GM19328 (cell line): Measurements from ENCODE around the gene ADGRG2.

Experiments
- ATAC-seq: cut with Tn5 transposase; IDR thresholded peaks from one replicate; pipeline ENCODE4 v1.9.1; 2021; ENCODE audit warnings: mild to moderate bottlenecking, moderate library complexity; ENCODE audit not compliant: unreplicated experiment

The ADGRG2 gene, protein sequence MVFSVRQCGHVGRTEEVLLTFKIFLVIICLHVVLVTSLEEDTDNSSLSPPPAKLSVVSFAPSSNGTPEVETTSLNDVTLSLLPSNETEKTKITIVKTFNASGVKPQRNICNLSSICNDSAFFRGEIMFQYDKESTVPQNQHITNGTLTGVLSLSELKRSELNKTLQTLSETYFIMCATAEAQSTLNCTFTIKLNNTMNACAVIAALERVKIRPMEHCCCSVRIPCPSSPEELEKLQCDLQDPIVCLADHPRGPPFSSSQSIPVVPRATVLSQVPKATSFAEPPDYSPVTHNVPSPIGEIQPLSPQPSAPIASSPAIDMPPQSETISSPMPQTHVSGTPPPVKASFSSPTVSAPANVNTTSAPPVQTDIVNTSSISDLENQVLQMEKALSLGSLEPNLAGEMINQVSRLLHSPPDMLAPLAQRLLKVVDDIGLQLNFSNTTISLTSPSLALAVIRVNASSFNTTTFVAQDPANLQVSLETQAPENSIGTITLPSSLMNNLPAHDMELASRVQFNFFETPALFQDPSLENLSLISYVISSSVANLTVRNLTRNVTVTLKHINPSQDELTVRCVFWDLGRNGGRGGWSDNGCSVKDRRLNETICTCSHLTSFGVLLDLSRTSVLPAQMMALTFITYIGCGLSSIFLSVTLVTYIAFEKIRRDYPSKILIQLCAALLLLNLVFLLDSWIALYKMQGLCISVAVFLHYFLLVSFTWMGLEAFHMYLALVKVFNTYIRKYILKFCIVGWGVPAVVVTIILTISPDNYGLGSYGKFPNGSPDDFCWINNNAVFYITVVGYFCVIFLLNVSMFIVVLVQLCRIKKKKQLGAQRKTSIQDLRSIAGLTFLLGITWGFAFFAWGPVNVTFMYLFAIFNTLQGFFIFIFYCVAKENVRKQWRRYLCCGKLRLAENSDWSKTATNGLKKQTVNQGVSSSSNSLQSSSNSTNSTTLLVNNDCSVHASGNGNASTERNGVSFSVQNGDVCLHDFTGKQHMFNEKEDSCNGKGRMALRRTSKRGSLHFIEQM

DNA sequence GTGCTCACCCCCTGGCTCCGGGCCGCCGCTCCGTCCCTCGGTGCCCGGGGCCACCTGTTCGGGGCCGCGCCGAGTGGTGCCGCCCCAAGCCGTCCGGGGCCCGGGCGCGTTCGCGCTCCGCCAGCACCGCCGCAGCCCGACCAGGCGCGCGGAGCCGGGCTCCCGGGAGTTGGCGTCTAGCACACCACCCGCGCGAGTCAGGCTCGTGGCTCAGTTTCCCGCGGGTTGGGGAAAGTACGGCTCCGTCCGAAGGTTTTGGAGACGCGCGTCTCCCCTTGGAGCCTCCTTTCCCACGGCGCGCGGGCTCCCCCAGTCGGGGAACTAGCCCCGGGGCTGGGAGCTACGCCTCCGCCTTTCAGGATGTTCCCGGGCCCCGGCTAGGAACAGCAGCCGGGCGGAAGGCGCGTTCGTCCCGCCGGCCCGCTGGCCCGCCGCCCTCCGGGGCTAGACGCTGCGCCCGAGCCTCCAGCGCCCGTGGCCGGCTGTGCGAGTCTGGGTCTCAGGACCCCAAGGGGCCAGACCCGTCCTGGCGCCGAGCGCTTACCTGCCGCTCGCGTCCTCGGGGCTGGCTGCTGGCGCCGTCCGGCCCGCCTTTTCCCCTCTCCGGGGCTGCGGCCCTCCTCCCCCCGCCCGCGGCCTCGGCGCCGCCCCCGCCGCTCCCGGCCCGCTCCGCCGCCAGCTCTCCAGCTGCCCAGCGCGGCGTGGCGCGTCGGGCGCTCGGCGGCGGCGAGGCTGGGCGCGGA, at the start of gene ADGRG2:
ADGRG2 (minus strand) TSS at position 571 of the 743 bp plus-strand sequence. CDS start 53,634 bp downstream, outside the sequence.
- no peak for ATAC-seq

DNA sequence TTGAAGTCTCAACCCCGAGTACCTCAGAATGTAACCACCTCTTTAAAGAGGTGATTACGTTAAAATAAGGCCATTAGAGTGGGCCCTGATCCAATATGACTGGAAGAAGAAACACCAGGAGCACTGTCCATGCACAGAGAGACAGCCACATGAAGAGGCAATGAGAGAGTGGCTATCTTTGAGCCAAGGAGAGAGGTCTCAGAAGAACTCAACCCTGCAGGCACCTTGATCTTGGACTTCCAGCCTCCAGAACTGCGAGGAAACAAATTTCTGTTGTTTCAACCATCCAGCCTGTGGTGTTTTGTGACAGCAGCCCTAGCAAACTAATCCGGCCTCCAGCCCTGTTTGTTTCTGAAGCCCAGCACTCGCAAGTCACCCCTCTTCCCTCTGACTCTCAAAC, 46.3 kb upstream of the ADGRG2 start:
- ATAC-seq: no peak

DNA sequence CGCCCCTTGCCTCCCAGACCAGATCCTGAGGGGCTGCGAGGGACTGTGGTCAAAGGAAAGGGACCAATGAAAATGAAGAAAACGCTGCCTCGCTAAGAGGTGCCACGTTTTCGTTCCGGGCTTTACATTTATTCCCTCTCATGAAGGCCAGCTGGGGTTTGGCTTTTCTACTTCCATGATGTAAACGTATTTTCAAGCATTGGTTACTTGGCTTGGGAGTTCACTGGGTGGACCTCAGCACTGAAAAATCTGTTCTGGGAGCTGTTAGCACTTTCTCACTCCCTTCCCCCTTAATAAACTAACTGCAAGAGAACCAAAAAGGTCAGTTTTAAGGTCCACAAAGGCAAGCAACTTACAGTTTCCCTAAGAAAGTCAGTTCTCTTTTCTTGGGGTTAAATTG, 40.6 kb upstream of the ADGRG2 start:
- no peak for ATAC-seq

DNA sequence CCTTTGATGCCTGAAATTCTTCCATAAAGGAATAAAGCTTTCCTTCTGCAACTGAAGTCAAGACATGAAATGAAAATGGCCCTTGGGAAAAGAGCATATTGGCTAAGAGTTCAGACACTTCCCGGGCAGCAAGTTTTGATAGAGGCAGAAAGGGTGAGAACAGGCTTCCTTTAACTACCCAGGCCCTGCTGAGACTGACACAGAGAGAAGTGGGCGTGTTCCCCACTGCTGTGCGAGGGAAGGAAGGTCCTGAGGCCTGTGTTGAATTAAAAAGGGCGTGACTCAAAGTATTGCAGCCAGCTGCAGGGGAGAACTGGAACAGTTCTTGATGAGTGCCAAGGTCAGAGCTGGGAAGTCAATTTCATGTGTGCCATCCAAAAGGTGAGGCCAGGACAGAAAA, 33.9 kb upstream of the ADGRG2 start:
- no peak for ATAC-seq

DNA sequence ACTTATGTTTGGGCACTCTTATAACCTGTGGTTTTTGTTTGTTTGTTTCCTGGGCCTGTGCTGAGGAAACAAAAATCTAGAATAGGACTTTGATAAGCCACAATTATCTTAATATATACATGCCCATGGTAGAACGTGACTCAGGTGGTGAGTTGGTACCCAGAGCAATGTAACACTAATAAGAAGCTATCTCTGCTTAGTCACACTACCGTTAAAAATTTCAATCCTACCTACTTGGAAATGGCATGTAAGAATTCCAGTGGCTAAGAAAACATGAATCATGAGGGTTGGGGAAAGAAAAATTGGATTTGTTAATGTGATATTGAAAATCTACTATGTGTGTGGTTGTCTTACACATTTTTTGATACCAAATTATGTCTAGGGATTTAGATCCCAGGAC, 30.5 kb upstream of the ADGRG2 start:
- ATAC-seq: no peak

DNA sequence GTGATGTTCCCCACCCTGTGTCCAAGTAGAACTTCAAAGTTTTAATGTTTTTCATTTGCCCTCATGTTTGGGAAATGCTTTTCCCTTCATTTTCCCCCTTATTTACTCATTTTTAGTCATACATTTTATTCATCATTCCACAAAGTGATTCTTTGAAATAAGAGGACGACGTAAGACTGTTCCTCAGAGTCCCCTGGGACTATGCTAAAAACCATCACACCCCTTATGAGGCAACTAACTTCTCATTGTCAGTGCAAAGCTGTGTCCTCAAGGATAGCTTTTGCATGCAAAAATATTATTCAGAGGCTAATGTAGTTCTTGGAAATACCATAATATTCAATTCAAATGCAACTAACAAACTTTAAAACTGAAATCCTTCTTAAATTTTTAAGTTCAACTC, 14.8 kb upstream of the ADGRG2 start:
- ATAC-seq: no peak

DNA sequence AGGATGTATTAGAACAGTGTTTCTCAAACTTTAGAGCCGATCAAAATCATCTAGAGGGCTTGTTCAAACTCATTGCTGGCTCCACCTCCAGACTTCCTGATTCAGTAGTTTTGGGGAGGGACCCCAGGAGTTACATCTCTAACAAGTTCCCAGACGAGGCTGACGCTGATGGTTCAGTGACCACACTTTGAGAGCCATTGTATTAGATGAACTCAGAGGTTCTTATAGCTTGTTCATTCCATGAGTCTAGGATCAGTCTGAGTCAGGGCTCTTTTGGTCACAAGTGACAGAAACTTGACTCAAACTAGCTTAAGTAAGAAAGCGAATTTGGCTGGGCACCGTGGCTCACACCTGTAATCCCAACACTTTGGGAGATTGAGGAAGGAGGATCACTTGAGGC, 11.5 kb upstream of the ADGRG2 start:
- no peak for ATAC-seq

DNA sequence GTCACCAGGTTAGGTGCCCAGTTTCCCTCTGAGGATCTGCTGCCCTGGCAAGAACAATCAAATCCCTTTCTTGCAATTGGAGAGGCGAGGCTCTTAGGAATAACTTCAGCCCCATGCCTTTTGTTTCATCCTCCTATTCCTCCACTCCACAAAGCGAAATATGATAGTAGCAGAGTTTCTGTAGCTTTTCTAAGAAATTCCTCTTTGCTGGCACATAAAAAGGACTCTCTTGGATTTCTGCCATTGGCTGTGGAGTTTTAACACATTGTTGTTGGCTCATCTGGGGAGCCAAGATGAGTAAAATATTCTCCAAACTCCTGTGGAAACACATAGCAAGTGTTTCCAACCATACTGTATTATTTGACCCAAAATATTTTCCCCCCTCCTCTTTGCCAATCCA, 11.0 kb upstream of the ADGRG2 start:
- no peak for ATAC-seq

DNA sequence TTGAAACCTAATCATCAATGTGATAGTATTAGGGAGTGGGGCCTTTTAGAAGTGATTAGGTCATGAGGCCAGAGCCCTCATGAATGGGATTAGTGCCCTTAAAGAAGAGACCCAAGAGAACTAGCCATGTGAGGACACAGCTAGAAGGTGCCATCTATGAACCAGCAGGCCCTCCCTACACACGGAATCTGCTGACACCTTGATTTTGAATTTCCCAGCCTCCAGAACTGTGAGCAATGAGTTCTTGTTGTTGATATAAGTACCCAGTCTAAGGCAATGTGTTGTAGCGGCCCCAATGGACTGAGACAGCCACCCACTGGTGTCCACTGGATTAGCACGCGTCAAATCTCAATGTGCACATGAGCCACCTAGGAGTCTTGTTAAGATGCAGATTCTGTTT, 8.4 kb upstream of the ADGRG2 start:
- no peak for ATAC-seq

DNA sequence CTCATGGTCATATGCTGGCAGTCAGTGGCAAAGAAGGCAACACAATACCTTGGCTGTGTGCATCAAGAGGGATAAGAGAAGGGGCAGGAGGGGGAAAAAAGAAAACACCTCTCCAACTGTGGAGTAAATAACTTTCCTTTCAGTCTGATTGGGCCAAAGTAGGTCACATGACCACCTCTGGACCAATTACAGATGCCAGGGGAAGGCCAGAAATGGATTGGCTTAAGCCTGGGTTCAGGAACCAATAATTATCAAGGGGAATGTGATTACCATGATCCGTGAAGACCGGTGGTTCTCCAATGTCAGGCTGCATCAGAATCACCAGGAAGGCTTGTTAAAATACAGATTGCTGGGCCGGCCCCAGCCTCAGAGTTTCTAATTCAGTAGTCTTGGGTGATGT, 7.4 kb upstream of the ADGRG2 start:
- ATAC-seq: no peak

DNA sequence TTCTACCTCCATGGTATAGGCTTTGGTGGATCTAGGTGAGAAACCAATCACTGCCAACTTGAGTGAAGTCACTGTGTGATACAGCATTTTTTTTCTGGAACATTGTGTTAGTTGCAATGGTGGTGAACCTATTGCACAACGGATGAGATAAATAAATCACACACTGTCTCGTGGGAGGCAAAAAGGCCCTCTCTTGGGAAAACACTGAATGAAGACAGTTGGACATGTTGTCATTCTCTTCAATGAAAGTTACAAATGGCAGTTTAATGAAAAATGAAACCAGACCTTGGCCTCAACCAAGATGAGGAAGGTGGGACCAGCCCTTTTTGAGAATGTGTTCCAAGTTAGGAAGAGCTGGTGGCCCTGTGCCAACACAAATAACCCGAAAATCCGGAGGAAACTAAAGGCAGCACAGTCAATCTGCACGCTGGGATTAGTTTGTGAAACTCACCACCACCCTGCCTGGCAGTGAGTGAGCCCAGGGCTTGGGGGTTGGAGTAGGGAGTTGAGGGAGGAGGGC, 5.4 kb upstream of the ADGRG2 start:
- ATAC-seq: no peak

DNA sequence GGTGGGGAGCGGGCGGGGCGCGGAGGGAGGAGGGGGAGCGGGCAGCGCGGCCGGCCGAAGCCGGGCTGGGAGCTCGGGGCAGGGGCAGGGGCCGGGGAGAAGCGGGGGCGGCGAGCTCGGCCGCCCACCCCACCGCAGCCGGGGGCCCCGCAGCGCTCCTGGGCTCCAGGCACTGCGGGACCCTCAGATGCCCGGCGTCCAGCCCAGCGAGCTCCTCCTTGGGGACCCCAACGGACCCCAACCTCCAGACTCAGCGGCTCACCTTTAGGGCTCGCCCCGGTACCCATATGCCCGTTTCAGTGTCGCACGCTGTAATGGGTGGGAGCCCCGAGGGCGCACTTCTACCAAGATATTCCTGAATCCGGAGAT, 357 bp upstream of the ADGRG2 start:
- no peak for ATAC-seq

DNA sequence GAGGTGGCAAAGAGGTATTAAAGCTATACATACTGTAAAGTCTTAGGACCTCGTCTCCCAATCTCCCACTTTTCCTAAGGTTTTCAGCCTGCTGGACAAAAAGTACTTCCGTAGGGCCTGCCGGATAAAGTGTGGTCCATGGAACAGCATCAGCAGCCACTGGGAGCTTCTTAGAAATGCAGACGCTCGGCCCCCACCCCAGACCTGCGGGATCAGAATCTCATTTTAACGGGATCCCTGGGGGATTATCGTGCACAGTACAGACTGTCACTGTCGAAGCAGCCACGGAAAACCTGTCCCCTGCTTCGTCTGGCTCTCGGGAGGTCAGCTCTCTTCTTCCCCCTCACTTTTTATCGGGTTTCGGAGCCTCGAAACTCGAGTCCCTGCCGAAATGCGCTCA, 802 bp downstream of the ADGRG2 start:
- no peak for ATAC-seq

DNA sequence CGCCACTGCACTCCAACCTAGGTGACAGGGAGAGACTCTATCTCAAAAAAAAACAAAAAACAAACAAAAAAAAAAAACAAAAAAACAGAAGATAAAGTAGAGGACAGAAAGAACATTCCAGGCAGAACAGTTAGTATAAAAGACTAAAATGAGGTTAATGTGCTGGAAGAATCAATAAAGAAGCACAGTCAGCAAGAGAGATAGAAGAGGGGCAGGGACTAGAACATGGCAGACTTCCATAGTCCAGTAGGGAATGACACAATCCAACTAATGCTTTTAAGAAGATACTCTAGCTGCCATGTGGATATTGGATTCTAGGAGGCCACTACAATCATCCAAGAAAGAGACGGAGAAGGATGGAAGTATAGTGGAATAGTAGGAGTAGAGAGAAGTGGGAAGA, 11.6 kb downstream of the ADGRG2 start:
- ATAC-seq: no peak

DNA sequence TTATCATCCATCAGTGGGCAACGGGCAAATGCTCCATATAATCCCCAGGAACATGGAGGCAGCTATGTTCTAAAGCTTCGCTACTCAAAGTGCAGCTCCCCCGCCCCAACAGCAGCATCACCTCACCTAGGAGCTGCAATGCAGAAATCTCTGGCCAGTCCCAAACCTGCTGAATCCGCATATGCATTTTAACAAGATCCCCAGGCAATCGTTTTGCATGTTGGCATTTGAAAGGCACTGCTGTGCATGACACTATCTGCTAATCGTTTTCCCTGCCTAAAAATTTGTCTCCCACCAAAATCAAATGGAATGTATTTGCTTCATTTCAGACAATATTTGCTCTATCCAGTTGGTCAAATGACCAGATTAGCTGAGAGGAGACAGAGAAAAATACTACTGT, 15.2 kb downstream of the ADGRG2 start:
- no peak for ATAC-seq

DNA sequence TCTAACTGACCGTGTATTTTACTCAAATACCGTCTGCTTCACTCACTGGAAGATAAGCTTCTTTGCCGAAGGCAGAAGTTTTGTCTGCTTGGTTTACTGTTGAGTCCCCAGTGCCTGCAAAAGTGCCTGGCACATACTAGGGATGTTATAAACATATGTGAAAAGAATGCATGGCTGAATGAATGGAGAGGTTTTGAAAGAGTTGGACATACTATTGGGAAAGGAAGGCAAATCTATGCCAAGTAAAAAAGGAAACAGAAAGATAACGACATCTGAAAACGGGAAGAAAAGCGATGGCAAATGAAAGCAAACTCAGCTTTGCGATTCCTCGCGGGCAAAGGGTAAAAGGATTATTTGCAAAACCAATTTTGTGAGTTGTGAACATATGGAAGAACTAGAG, 21.7 kb downstream of the ADGRG2 start:
- ATAC-seq: no peak

DNA sequence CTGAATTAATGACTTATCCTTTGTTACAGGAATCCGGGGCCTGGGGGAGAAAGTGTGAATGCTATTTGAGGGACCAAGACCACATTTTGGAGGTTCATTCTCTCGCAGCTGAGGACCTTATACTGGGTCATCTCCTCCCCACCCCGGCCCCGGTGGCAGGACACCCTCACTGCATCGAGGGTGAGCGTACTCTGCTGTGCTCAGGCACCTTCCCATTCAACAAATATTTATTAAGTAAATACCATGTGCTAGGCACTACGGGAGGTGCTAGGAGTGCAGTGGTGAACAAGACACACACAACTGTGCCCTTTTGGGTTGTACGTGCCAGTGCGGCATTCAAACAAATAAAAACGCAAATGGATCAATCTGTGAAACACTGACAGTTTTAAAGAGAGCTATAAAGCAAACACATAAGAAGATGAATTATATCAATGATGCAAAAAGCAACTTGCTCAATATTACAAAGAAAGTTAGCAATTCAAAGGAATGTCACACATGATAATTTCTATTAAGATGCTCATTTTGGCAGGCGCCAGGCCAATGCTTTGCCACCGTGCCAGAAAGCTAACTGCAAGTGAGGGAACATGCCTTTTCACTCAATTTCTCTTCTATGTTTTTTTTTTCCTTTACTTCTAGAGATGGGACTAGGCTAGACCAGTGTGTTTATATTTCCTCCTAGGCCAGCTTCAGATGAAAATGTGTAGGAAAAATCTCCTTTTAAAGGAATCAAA, 24.6 kb downstream of the ADGRG2 start:
- ATAC-seq: no peak

DNA sequence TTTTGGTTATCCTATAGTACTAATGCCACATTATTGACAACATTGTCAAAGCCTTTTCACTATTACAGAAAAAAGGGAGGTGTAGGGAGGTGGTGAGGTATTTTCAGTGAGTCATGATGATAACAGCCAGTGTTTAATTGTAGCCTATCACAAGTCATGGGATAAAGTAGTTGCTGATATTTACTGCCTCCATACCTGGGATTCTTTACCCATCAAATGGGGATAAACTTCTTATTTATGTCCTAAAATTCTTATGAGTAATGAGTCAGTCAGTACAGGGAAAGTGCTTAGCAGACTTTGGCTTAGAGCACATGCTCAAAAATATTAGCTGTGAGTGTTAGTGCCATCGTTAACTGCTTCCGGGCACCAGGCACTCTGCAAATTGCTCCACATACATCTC, 25.7 kb downstream of the ADGRG2 start:
- no peak for ATAC-seq

DNA sequence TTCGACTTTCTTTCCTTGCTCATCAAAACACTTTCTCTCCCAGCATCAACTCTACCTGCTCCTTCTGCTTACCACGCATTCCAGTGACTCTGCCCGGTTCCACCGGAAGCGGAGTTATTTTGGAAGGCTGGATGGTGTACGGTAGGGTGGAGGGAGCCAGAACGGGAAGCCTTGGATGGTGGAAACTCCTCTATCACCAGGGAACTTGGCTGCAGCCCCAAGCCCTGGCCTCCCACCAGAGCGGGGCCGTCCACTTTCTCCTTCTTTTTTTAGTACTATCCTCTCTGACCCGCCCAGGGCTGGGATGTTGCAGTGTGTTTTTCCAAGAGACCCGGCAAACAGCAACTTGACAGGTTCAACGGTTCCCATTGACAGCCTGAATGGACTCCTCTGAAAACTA, 27.6 kb downstream of the ADGRG2 start:
- no peak for ATAC-seq

DNA sequence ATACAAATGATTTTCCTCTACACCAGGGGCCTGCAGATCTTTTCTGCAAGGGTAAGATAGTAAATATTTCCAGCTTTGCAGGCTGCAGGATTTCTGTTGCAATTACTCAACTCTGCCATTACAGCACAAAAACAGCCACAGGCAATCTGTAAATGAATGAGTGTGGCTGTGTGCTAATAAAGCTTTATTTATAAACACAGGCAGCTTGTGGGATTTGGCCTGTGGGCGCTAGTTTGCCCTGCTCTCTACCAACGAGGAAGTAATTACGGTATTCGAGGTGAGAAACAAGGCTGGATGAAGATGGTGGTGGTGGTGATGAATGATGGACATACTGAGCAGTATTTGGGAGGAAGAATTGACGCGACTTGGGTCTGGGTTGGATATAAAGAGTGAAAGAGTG, 30.7 kb downstream of the ADGRG2 start:
- no peak for ATAC-seq
